ENCODE measurements around the gene TANGO2.

GRCh38 chr22:20091690-20092476 is 71.0 kb downstream of the TANGO2 start:
- no peak for TF ChIP-seq ZNF274 (IDR thresholded peaks at IDR 0.05; ENCODE audit: low read depth, low read length)
- no peak for TF ChIP-seq SUZ12 (IDR thresholded peaks at IDR 0.05; ENCODE audit: extremely low read depth, insufficient read depth, insufficient read length)
- no peak for TF ChIP-seq YY1 (IDR thresholded peaks at IDR 0.05; ENCODE audit: insufficient read depth, insufficient read length)
